GM21529 (cell line): ENCODE measurements around the gene VAV1.

ENCODE experiments used
- ATAC-seq: cut with Tn5 transposase; IDR thresholded peaks from one replicate; pipeline ENCODE4 v1.9.1; 2021; ENCODE audit not compliant: unreplicated experiment

Gene VAV1, protein sequence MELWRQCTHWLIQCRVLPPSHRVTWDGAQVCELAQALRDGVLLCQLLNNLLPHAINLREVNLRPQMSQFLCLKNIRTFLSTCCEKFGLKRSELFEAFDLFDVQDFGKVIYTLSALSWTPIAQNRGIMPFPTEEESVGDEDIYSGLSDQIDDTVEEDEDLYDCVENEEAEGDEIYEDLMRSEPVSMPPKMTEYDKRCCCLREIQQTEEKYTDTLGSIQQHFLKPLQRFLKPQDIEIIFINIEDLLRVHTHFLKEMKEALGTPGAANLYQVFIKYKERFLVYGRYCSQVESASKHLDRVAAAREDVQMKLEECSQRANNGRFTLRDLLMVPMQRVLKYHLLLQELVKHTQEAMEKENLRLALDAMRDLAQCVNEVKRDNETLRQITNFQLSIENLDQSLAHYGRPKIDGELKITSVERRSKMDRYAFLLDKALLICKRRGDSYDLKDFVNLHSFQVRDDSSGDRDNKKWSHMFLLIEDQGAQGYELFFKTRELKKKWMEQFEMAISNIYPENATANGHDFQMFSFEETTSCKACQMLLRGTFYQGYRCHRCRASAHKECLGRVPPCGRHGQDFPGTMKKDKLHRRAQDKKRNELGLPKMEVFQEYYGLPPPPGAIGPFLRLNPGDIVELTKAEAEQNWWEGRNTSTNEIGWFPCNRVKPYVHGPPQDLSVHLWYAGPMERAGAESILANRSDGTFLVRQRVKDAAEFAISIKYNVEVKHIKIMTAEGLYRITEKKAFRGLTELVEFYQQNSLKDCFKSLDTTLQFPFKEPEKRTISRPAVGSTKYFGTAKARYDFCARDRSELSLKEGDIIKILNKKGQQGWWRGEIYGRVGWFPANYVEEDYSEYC

GRCh38 chr19:6772028-6772865 lies at the start of gene VAV1:
VAV1 (plus strand) TSS chr19:6772708; CDS start chr19:6772808, 100 bp downstream.
- peak; percentile 38 for ATAC-seq

- no peak for ATAC-seq
Observed at GRCh38 chr19:6723108-6723618, 49.3 kb upstream of the VAV1 start.

GRCh38 chr19:6723738-6724137 lies 48.8 kb upstream of the VAV1 start:
- ATAC-seq: no peak

GRCh38 chr19:6724631-6725492 lies 47.6 kb upstream of the VAV1 start:
- no peak for ATAC-seq

- no peak for ATAC-seq
Observed at GRCh38 chr19:6725513-6726231, 46.8 kb upstream of the VAV1 start.

DNA sequence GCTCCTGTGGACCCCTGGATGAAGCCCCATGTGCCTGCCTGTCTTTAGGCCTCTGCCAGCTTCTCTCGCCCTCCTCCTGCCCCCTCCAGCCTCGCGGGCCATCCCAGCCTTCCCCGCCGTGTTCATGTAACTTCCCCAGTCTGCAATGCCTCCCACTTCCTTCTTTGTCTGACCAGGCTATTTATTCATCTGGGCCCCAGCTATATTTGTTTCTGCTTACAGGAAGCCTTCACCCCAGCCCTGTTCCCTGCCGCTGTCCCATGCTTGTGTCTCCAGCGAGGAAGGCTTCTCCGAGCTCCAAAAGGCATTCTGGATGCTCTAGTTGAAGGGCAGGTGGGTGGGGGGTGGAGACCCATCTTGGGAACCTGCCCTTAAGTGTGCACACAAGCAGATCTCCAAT lies 44.2 kb upstream of the VAV1 start:
- no peak for ATAC-seq

DNA sequence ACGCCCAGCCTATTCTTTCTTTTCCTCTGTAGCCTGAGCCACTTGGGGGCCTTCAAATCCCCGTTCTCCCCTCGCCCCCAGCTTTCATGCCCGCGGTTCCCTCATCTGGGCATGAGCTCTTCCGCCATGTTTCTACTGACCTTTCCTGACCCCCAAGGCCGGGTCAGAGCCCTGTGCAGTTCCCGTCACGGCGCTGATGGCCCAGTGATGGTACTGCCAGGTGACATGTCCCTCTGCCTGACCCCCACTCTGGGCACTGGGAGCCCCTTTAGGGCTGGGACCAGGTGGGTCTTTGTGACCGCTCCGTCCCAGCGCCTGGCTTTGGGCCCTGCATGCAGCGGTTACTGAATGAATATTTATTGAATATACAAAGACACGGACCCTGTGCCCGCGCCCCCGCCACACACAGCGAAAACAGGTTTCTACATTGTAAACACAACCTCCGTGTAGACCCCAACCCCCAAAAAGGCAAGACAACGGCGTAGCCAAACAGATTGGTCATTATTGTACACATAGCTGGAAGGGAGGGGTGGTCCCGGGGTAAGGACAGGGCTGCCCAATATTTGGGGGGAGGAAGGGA lies 42.8 kb upstream of the VAV1 start:
- no peak for ATAC-seq

GRCh38 chr19:6730153-6730804 lies 42.2 kb upstream of the VAV1 start:
- ATAC-seq: no peak

DNA sequence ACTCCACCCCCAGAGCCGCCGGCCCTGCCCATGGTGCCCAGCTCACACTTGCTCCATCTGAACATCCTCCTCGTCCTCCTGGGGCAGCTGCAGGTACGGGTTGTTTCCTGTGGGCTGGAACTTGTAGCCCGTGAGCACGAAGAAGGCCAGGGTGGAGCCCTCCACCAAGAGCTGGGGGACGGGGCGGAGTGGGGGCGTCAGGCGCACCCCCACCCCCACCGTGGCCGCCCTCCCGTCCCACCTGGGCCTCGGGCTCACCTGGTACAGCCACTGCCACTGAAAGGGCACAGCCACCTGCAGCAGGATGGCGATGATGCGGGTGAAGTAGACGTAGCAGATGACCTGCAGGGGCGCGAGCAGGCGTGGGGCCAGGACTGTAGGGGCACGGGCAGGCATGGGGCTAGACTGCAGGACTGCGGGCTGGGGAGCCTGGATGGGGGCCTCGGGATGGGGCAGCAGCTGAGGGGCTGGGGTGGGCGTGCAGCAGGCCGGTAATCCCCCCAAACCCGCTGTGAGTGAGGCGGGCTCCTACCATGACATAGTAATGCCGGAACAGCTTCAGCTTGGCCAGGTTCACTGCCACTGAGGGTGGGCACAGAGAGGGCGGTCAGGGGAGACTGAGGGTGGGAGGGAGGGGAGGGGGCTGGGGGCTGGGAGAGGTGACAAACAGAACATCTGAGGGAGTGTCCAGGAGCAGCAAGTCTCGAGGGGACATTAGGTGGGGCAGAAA lies 41.4 kb upstream of the VAV1 start:
- ATAC-seq: no peak

GRCh38 chr19:6731822-6732221 lies 40.7 kb upstream of the VAV1 start:
- ATAC-seq: no peak

DNA sequence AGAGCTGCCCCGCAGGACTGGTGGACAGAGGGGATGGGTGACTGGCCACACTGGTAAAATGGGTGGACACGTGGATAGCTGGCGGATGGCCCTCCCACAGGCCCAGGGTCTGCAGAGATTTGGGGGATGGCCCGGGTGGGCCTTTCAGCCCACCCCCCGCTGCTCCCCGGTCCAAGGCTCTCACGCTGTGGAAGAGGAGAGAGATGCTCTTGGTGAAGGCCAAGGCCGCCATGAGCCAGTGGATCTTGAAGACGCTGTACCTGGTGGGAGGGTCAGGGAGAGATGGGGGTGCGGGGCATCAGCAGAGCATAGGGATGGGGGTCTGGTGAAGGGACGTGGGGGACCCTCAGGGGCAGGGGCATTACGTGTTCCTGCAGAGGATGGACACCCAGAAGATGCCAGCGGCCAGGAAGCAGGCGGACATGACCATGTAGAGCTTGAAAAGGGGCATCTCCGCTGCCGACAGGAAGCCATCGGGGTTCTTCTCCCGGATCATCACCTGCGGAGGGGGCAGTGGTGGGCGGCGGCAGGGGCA lies 39.6 kb upstream of the VAV1 start:
- ATAC-seq: no peak

DNA sequence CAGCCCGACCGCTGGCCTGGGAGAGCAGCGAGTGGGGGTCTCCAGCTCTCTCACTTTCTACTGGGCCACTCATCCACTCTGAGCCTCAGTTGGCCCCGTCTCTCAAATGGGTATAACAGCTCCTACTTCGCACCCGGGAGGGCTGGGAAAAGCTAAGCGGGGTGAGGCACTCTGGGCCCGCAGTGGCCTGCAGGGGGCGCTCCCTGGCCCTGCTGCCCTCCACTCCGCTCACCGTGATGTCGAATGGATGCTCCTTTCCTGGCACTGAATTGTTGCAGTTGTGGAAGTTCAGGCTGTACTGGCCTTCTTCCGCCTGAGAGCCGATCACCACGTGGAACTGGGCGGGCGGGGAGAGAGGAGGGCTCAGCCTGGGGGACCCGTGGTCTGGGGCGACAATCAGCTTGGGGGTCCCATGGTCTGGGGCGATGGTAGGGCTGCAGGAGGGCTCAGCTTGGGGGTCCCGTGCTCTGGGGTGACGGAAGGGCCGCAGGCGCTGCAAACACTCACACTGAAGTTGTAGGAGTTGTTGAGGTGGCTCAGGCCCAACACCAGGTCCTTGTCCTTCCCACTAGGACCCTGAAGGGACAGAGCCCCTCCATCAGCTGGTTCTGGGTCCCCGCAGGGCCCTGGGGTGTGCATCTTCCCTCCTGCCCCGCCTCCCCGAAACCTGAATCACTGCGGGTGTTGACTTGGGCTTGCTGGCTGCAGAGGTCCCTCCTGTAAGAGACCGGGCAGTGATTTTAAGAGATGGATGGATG lies 39.0 kb upstream of the VAV1 start:
- no peak for ATAC-seq

- no peak for ATAC-seq
Observed at GRCh38 chr19:6734096-6734696, 38.3 kb upstream of the VAV1 start.

GRCh38 chr19:6735181-6735911 lies 37.2 kb upstream of the VAV1 start:
- ATAC-seq: no peak

GRCh38 chr19:6736169-6736916 lies 36.2 kb upstream of the VAV1 start:
- ATAC-seq: no peak
